HEK293 (cell line): ENCODE data around the gene CAB39L.

Experiments used
- CTCF ChIA-PET: fragments of 350-600 bp; formaldehyde crosslinking; extraction: SDS; loops from one replicate; lab custom pipeline; 2021; ENCODE audit warnings: antibody characterized with exemption; lab: Yijun Ruan, JAX
- POLR2A ChIA-PET: fragments of 300-600 bp; formaldehyde crosslinking; extraction: SDS; loops from one replicate; lab custom pipeline; 2020; ENCODE audit warnings: antibody characterized with exemption, inconsistent platforms; lab: Yijun Ruan, JAX
- H3K27ac ChIP-seq: fragments of 200-500 bp; sonication (Bioruptor generic); 2 replicates; pipeline ENCODE4 v1.5.1; 2014; ENCODE audit warnings: low read depth, low read length, control low read depth, inconsistent platforms; ENCODE audit errors: extremely low read depth
- H3K36me3 ChIP-seq, 2 experiments: fragments of 200-500 bp in 1 of 2; sonication (Bioruptor generic) in 1 of 2; 1 replicate in 1 of 2; 2 replicates in 1 of 2; pipeline ENCODE4 v1.5.1; 2014 to 2017; ENCODE audit warnings: inconsistent platforms in 2 of 2, low read length in 2 of 2; ENCODE audit not compliant: control insufficient read depth in 2 of 2, insufficient read depth in 1 of 2
- H3K4me1 ChIP-seq: fragments of 200-500 bp; sonication (Bioruptor generic); 2 replicates; pipeline ENCODE4 v1.5.1; 2014; ENCODE audit warnings: mild to moderate bottlenecking, low read length, inconsistent platforms; ENCODE audit not compliant: control insufficient read depth, insufficient read depth
- H3K4me3 ChIP-seq: 2 replicates; pipeline ENCODE4 v1.5.1; 2011; ENCODE audit warnings: low read depth, mild to moderate bottlenecking, control low read depth, low read length, moderate library complexity
- H3K9me3 ChIP-seq: fragments of 200-500 bp; sonication (Bioruptor generic); 2 replicates; pipeline ENCODE4 v1.5.1; 2014; ENCODE audit warnings: low read depth, low read length, inconsistent platforms; ENCODE audit not compliant: control insufficient read depth, insufficient read depth
- HOXD13 ChIP-seq: sonication (generic); formaldehyde crosslinking; IDR thresholded peaks from 2 replicates; pipeline ENCODE4 v1.8.0; 2022; ENCODE audit warnings: missing genetic modification reagents, borderline replicate concordance
- KLF16 ChIP-seq: fragments of 450-650 bp; formaldehyde crosslinking; IDR thresholded peaks from 2 replicates; pipeline ENCODE4 v1.5.1; 2017; ENCODE audit warnings: missing biosample characterization, missing genetic modification characterization
- MYNN ChIP-seq: fragments of 450-650 bp; formaldehyde crosslinking; IDR thresholded peaks from 2 replicates; pipeline ENCODE4 v1.5.1; 2016; ENCODE audit warnings: missing biosample characterization, missing genetic modification characterization, borderline replicate concordance
- OSR2 ChIP-seq: fragments of 450-650 bp; formaldehyde crosslinking; IDR thresholded peaks from 2 replicates; pipeline ENCODE4 v1.5.1; 2016; ENCODE audit warnings: missing biosample characterization, missing genetic modification characterization
- ZFHX2 ChIP-seq: fragments of 450-650 bp; formaldehyde crosslinking; conservative IDR thresholded peaks from 2 replicates; pipeline ENCODE4 v1.5.1; 2016; ENCODE audit warnings: missing biosample characterization, missing genetic modification characterization
- ZNF114 ChIP-seq: fragments of 450-650 bp; formaldehyde crosslinking; IDR thresholded peaks from 2 replicates; pipeline ENCODE4 v1.5.0; 2017; ENCODE audit warnings: missing biosample characterization, missing genetic modification characterization
- ZNF174 ChIP-seq: fragments of 450-650 bp; formaldehyde crosslinking; IDR thresholded peaks from 2 replicates; pipeline ENCODE4 v1.5.0; 2017; ENCODE audit warnings: missing biosample characterization, mild to moderate bottlenecking, missing genetic modification characterization
- ZNF248 ChIP-seq: fragments of 450-650 bp; formaldehyde crosslinking; IDR thresholded peaks from 2 replicates; pipeline ENCODE4 v1.5.1; 2017; ENCODE audit warnings: missing biosample characterization, missing genetic modification characterization
- ZNF302 ChIP-seq: fragments of 450-650 bp; formaldehyde crosslinking; IDR thresholded peaks from 2 replicates; pipeline ENCODE4 v1.5.1; 2016; ENCODE audit warnings: missing biosample characterization, missing genetic modification characterization, low read depth
- ZNF394 ChIP-seq: fragments of 450-650 bp; formaldehyde crosslinking; IDR thresholded peaks from 2 replicates; pipeline ENCODE4 v1.5.1; 2016; ENCODE audit warnings: missing biosample characterization, missing genetic modification characterization, mild to moderate bottlenecking, moderate library complexity, borderline replicate concordance
- ZNF521 ChIP-seq: fragments of 450-650 bp; formaldehyde crosslinking; IDR thresholded peaks from 2 replicates; pipeline ENCODE4 v1.5.1; 2017; ENCODE audit warnings: missing biosample characterization, mild to moderate bottlenecking, missing genetic modification characterization
- ZNF560 ChIP-seq: fragments of 450-650 bp; formaldehyde crosslinking; IDR thresholded peaks from 2 replicates; pipeline ENCODE4 v1.5.1; 2017; ENCODE audit warnings: missing biosample characterization, missing genetic modification characterization, borderline replicate concordance
- ZNF561 ChIP-seq: fragments of 450-650 bp; IDR thresholded peaks from 2 replicates; pipeline ENCODE4 v1.5.1; 2018; ENCODE audit warnings: missing biosample characterization, missing genetic modification characterization, borderline replicate concordance
- ZNF660 ChIP-seq: fragments of 450-650 bp; IDR thresholded peaks from 2 replicates; pipeline ENCODE4 v1.5.1; 2018; ENCODE audit warnings: missing biosample characterization, mild to moderate bottlenecking, missing genetic modification characterization
- ZNF670 ChIP-seq: fragments of 450-650 bp; formaldehyde crosslinking; IDR thresholded peaks from 2 replicates; pipeline ENCODE4 v1.5.1; 2016; ENCODE audit warnings: missing biosample characterization, missing genetic modification characterization, low read depth
- ZNF677 ChIP-seq: fragments of 450-650 bp; IDR thresholded peaks from 2 replicates; pipeline ENCODE4 v1.5.0; 2018; ENCODE audit warnings: missing biosample characterization, mild to moderate bottlenecking, missing genetic modification characterization, moderate library complexity
- ZNF777 ChIP-seq: fragments of 450-650 bp; formaldehyde crosslinking; IDR thresholded peaks from 2 replicates; pipeline ENCODE4 v1.5.1; 2017; ENCODE audit warnings: missing biosample characterization, missing genetic modification characterization, borderline replicate concordance
- ZNF785 ChIP-seq: fragments of 450-650 bp; formaldehyde crosslinking; IDR thresholded peaks from 2 replicates; pipeline ENCODE4 v1.5.1; 2016; ENCODE audit warnings: missing biosample characterization, missing genetic modification characterization
- ZNF837 ChIP-seq: fragments of 450-650 bp; formaldehyde crosslinking; IDR thresholded peaks from 2 replicates; pipeline ENCODE4 v1.5.1; 2016; ENCODE audit warnings: missing biosample characterization, missing genetic modification characterization
- ZNF843 ChIP-seq: fragments of 450-650 bp; formaldehyde crosslinking; IDR thresholded peaks from 2 replicates; pipeline ENCODE4 v1.5.1; 2016; ENCODE audit warnings: missing biosample characterization, missing genetic modification characterization
- TF ChIP-seq, protein P1 (sequence below): fragments of 450-650 bp; formaldehyde crosslinking; IDR thresholded peaks from 2 replicates; pipeline ENCODE4 v1.5.1; 2016; ENCODE audit warnings: missing biosample characterization, missing genetic modification characterization
- TF ChIP-seq, protein P2 (sequence below): fragments of 450-650 bp; formaldehyde crosslinking; IDR thresholded peaks from 2 replicates; pipeline ENCODE4 v1.5.1; 2016; ENCODE audit warnings: missing biosample characterization, missing genetic modification characterization
- TF ChIP-seq, protein P3 (sequence below): fragments of 450-650 bp; formaldehyde crosslinking; IDR thresholded peaks from 2 replicates; pipeline ENCODE4 v1.5.1; 2016; ENCODE audit warnings: missing biosample characterization, missing genetic modification characterization
- TF ChIP-seq, protein P4 (sequence below): fragments of 450-650 bp; formaldehyde crosslinking; IDR thresholded peaks from 2 replicates; pipeline ENCODE4 v1.5.1; 2016; ENCODE audit warnings: missing biosample characterization, missing genetic modification characterization, low read depth

The CAB39L gene

DNA sequence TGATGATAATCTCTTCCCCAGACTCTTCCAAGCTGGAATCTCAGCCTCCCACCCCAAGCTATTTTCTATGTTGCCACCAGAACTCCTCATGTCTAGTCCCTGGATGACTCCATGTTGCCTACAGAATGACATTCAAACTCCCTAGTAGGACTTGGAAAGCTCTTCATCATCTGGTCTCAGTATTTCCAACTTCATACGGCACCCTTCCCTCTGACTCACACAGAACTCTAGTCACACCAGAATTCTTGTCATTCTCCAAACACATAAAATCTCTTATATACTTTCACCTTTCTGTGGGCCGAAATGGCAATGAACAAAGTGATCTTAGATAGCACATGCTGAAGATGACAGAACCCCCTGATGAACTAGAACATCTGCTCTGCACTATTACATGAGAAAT, 86.2 kb downstream of the CAB39L start (continued):
- TF ChIP-seq, protein P1, sequence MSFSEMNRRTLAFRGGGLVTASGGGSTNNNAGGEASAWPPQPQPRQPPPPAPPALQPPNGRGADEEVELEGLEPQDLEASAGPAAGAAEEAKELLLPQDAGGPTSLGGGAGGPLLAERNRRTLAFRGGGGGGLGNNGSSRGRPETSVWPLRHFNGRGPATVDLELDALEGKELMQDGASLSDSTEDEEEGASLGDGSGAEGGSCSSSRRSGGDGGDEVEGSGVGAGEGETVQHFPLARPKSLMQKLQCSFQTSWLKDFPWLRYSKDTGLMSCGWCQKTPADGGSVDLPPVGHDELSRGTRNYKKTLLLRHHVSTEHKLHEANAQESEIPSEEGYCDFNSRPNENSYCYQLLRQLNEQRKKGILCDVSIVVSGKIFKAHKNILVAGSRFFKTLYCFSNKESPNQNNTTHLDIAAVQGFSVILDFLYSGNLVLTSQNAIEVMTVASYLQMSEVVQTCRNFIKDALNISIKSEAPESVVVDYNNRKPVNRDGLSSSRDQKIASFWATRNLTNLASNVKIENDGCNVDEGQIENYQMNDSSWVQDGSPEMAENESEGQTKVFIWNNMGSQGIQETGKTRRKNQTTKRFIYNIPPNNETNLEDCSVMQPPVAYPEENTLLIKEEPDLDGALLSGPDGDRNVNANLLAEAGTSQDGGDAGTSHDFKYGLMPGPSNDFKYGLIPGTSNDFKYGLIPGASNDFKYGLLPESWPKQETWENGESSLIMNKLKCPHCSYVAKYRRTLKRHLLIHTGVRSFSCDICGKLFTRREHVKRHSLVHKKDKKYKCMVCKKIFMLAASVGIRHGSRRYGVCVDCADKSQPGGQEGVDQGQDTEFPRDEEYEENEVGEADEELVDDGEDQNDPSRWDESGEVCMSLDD (tag by site-specific recombination): no peak
- TF ChIP-seq, protein P2, sequence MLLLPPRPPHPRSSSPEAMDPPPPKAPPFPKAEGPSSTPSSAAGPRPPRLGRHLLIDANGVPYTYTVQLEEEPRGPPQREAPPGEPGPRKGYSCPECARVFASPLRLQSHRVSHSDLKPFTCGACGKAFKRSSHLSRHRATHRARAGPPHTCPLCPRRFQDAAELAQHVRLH: no peak
- no peak for TF ChIP-seq ZNF248 (tag by site-specific recombination)
- TF ChIP-seq, protein P3, sequence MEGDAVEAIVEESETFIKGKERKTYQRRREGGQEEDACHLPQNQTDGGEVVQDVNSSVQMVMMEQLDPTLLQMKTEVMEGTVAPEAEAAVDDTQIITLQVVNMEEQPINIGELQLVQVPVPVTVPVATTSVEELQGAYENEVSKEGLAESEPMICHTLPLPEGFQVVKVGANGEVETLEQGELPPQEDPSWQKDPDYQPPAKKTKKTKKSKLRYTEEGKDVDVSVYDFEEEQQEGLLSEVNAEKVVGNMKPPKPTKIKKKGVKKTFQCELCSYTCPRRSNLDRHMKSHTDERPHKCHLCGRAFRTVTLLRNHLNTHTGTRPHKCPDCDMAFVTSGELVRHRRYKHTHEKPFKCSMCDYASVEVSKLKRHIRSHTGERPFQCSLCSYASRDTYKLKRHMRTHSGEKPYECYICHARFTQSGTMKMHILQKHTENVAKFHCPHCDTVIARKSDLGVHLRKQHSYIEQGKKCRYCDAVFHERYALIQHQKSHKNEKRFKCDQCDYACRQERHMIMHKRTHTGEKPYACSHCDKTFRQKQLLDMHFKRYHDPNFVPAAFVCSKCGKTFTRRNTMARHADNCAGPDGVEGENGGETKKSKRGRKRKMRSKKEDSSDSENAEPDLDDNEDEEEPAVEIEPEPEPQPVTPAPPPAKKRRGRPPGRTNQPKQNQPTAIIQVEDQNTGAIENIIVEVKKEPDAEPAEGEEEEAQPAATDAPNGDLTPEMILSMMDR (tag by site-specific recombination): no peak
- no peak for TF ChIP-seq ZNF677
- no peak for TF ChIP-seq ZNF837 (tag by site-specific recombination)
- no peak for TF ChIP-seq MYNN (tag by site-specific recombination)
- TF ChIP-seq ZNF660 (tag by site-specific recombination): no peak
- TF ChIP-seq ZNF174: no peak
- TF ChIP-seq ZNF561 (tag by site-specific recombination): no peak
- no peak for TF ChIP-seq ZFHX2 (tag by site-specific recombination)

DNA sequence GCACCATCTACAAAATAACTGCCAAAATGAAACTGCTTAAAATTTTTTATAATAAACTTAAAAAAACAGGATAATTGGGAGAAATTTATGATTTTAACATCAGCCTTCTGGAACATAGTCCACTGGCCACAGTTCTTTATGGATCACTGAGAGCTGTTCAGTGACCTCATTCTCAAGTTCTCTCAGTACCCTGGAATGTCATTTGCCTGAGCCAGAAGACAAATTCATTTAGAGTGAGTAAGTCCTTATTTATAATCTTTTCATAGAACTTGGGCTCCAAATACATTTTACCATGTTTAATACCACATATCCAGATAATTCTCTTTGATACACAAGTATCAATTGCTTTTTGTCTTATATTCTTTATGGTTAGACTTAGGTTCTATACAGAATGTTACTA, 87.6 kb downstream of the CAB39L start:
- Histone ChIP-seq H3K36me3 (no peaks in the 10 kb centered on the region), H3K9me3 (no peaks in the 10 kb centered on the region), H3K4me3 (no peak overlapping the region), H3K4me1 (no peaks in the 10 kb centered on the region), H3K27ac (no peak overlapping the region)
- POLR2A ChIA-PET: no interaction called here
- CTCF ChIA-PET: interaction anchor here (1.3 kb wide), 1 partner anchor 20 kb away, joined by 4 read pairs; no protein-coding TSS in a partner anchor
- TF ChIP-seq ZNF114 (tag by site-specific recombination) (no peak), ZNF785 (tag by site-specific recombination) (no peak)

DNA sequence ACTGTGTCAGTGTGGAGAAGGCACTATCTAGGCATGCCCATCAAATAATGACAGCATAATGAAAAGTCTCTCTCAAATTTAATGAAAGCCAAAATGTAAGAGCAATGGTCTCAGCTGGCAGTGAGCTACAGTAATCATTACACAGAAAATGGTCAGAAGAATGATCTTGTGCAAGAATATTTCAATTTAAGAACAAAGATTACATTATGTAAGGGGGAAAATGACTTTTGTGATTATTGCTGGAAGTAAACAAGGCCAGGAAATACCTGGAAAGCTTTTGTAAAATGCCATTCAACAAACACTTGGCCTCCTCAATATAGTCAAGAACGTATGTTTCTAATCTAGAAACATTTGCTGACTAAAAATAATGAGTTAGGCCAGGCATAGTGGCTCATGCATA, 89.1 kb downstream of the CAB39L start:
- CTCF ChIA-PET: no interaction called here
- TF ChIP-seq ZFHX2 (tag by site-specific recombination): no peak
- TF ChIP-seq ZNF670 (tag by site-specific recombination): no peak
- no peak for TF ChIP-seq ZNF394 (tag by site-specific recombination)
- no peak for TF ChIP-seq ZNF521 (tag by site-specific recombination)
- no peak for TF ChIP-seq KLF16 (tag by site-specific recombination)
- no peak for TF ChIP-seq ZNF843 (tag by site-specific recombination)
- TF ChIP-seq ZNF777 (tag by site-specific recombination): no peak
- no peak for TF ChIP-seq OSR2
- TF ChIP-seq ZNF302: no peak
- no peak for TF ChIP-seq HOXD13 (CRISPR knock-in tag)
- TF ChIP-seq, protein P4, sequence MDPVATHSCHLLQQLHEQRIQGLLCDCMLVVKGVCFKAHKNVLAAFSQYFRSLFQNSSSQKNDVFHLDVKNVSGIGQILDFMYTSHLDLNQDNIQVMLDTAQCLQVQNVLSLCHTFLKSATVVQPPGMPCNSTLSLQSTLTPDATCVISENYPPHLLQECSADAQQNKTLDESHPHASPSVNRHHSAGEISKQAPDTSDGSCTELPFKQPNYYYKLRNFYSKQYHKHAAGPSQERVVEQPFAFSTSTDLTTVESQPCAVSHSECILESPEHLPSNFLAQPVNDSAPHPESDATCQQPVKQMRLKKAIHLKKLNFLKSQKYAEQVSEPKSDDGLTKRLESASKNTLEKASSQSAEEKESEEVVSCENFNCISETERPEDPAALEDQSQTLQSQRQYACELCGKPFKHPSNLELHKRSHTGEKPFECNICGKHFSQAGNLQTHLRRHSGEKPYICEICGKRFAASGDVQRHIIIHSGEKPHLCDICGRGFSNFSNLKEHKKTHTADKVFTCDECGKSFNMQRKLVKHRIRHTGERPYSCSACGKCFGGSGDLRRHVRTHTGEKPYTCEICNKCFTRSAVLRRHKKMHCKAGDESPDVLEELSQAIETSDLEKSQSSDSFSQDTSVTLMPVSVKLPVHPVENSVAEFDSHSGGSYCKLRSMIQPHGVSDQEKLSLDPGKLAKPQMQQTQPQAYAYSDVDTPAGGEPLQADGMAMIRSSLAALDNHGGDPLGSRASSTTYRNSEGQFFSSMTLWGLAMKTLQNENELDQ: no peak
- TF ChIP-seq ZNF114 (tag by site-specific recombination): no peak
- TF ChIP-seq ZNF560: no peak

More for the DNA sequence above, 89.1 kb downstream of the CAB39L start:
- no peaks in the 10 kb centered on the region for H3K4me1 ChIP-seq
- H3K4me3 ChIP-seq: no peak overlapping the region
- no peaks in the 10 kb centered on the region for H3K36me3 ChIP-seq
- no peaks in the 10 kb centered on the region for H3K9me3 ChIP-seq
- no peak overlapping the region for H3K27ac ChIP-seq
- POLR2A ChIA-PET: no interaction called here
